GM18508 (cell line): ENCODE measurements around the gene GRK1.

Experiments
- ATAC-seq: cut with Tn5 transposase; IDR thresholded peaks from one replicate; pipeline ENCODE4 v1.9.1; 2021; ENCODE audit warnings: moderate number of reproducible peaks; ENCODE audit not compliant: insufficient read depth, unreplicated experiment

Gene GRK1

DNA sequence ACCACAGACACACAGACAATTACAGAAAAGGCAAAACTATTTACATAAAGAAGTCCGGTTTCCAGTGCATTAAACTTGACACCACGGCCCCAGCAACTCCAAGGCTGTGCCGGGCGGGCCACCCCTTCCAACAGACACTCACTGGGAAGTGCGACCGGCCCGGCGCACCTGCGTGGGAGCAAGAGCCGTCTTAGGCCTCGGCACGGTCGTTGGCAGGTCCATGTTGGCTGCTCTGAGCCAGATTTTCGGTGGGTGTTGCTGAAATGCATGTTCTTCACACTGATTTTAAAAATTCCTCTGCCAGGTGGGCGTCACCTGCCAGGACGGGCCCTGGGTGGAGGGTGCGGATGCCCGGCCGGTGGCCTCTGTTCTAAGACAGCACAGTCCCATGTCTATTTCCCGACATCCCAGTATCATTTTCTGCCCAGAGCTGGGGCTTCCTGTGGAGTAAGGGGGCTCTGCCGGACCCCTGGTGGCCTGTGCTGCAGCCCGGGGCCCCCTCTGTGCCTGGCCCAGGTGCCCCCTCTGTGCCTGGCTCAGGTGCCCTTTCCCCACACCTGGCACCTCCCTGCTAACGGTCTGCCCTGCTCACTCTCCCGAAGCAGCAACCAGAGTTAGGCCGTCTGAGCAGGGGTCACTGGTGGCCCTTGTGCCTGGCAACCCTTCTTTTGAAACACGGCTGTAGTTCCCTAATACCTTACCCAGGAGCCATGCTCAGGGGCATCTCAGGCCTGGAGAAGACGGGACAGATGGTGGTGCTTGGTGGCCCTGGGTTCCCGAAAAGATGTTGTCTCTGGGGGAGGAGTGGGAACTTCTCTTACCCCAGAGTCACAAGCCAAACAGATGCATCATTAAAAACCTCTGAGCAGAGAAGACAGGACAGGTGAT, 101.2 kb downstream of the GRK1 start:
- ATAC-seq = no peak

DNA sequence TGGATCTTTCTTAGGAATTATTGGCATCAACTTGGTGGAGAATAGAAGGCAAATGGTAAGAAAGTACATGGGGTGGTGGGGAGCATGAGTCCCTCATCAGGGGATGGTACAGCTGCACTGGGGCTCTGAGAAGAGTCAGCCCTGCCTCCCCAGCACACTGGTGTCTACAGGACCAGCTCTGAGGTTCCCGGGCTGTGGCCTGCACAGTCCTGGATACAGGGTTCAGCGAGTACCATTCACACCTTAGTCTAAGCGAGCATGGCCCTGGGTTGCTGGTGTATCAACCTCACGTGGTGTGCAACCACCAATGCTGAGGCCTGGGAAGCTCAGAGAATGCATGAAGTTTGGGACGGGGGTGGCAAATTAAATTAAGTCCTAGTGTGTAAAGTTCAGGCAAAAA, 102.1 kb downstream of the GRK1 start:
- no peak for ATAC-seq

DNA sequence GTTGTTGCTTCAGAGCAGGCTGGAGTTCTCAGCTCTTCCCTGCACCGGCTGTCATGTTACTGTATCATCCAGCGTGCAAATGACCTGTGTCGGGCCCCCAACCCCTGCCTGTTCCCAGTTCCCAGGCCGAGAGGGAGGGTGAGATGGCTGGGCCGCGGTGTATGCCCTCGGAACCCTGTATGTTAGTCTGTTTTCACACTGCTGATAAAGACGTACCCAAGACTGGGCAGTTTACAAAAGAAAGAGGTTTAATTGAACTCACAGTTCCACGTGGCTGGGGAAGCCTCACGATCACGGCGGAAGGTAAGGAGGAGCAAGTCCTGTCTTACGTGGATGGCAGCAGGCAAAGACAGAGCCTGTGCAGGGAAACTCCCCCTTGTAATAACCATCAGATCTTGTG, 102.9 kb downstream of the GRK1 start:
- no peak for ATAC-seq

DNA sequence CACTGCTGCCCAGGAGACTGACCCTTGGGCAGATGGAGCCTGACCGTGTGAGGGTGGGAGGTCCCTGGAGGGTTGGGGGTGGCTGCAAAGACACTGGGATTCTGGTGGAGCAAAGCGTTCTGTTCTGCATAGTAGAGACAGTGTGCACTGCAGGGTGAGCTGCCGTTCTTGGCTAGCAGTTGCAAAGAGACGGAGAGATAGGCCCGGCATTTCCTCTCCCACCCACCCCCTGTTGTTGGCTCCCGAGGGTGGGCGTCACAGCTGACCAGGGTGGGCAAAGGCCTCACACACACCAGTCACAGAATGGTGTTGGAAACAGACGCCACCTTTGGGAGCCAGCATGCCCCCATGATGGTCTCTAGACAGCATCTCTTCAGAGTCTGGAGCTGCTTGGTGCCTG, 103.4 kb downstream of the GRK1 start:
- ATAC-seq = no peak

DNA sequence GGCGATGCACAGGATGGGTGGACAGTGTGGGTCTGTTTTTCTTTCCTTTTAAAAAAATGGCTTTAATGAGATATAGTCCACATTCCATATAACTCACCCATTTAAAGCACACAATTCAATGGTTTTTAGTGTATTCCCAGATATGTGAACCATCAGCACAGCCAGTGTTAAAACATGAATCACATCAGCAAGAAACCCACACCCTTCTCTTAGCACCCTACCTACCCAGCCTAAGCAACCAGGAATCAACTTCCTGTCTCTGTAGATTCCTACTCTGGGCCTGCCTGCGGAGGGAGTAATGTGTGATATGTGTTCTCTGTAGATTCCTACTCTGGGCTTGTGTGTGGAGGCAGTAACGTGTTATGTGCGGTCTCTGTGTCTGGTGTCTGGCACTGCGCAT, 103.9 kb downstream of the GRK1 start:
- ATAC-seq = no peak

- no peak for ATAC-seq
Measured at GRCh38 chr13:113771709-113772331, 104.8 kb downstream of the GRK1 start.

GRCh38 chr13:113774177-113775107, 107.4 kb downstream of the GRK1 start:
- ATAC-seq = no peak

- no peak for ATAC-seq
Measured at GRCh38 chr13:113775451-113776145, 108.6 kb downstream of the GRK1 start.

- no peak for ATAC-seq
Measured at GRCh38 chr13:113776231-113777125, 109.5 kb downstream of the GRK1 start.

GRCh38 chr13:113777311-113778260, 110.6 kb downstream of the GRK1 start:
- no peak for ATAC-seq

GRCh38 chr13:113781571-113781970, 114.6 kb downstream of the GRK1 start:
- ATAC-seq = no peak

DNA sequence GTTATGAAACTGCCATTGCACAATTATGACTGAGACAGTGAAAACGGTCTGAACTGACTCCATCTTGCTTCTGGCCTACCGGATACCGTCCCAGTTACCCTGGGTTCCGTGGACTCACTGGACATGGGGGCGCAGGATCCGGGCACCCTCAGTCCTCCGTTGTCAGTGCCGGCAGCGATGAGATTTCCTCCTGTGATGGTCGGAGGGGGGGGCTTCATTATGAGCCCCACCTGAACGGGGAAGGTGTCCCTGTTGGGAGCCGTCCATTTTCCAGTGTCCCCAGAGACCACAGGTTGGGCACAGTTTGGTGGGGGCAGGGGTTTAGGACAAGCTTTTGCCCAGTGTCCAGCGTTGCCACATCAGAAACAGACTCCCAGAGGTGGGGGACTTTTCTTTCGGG, 115.5 kb downstream of the GRK1 start:
- no peak for ATAC-seq

DNA sequence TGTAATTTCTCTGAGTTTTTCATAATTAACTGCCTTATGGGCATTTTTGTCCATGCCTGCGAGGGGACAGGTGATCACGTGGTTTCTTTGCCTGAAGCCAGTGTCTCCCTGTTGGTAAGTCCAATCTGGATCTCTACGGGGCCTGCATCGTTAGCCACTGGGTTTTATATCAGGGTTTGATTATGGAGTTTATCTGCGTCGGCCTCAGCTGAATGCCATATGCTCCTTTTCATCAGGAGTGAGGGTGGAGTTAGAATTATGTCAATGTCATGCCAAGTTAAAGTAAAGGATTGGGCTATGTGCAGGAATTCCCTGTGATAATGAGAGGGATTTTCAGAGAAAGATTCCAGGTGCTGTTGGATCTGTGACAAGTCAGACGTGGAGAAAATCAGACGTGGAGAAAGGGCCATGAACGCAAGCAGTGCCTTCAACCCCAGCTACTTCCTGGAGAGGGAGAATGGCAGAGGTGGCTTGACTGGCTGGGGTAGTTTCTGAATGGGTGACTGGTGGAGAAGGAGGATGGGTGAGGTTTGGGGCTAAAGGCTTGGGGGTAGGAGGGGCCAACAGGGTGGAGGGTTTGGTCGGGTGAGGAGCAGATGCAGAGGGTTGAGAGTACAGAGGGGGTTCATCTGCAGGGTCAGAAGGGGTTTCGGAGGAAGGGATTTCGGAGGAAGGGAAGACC, 116.3 kb downstream of the GRK1 start:
- ATAC-seq = no peak

DNA sequence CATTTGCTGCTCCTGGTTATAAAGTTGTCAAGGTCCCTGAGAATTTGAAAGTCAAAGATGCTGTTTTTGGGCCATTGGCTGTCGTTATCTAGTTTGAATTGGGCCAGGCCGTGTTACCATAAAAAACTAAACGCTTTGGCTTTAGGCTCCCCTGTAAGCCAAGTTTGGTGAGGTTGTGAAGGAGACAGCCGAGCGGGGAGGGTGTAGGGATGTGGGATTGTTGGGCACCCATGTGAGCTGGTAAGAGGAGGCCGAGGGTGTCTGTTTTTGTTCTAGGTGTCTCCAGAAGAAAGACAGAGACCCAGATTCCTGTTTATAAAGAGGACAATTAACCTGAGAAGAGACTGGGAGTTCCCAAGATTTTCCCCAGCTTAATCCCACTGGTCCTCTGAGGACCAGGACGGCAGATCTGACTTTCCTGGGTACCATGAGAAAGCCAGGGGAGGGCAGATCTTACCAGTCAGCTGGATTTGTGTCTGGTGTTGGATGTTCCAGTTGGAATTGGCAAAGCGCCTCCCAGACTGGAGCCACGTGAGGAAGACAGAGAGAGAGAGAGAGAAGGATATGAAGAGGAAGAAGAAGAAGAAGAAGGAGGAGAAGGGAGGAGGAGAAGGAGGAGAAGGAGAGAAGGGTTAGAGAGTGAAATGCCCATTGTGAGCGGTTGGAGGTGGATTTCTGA, 117.1 kb downstream of the GRK1 start:
- ATAC-seq = no peak

- no peak for ATAC-seq
Measured at GRCh38 chr13:113784645-113785024, 117.6 kb downstream of the GRK1 start.

DNA sequence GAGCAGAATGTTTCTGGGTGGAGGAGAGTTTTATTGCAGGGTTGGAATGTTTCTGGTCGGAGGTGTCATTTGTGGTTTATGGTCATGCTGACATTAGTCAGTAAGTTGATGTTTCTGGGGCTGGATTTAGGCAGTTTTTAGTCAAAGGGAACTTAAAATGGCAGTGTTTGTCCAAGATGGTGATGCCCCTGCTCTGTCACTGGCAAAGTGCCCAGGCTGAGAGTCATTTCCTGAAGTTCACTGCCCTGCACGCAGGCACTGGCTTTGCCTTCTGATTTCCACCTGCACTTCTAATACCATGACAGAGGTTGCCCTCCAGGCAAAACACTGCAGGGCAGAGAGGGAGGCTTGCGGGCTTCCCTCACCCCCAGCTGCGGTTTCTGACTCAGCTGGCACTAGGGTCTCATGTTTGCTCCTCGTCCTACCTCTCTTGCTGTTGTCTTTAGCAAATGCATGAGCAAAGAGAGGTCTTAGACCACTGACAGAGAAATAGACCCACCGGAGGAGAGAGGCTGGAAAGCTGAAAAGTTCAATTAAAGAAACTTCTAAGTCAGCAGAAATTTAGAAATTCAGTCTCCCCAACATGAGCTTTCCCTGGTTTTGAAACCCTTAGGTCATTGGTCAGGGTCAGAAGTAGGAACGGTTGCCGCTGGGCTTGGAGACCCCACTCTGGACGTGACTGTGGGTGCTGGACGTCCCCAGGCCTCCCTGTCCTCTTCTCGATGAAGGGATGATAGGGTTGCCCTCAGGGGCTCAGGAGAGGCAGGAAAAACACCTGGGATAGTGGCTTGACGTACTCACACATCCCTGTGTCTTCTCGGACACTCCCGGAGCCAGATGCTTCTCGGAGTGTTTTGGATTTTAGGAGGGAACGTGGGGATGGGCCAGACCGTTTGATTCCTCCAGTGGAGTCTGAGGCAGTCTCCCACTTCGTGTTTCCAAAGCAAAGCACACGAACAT, 118.3 kb downstream of the GRK1 start:
- ATAC-seq = no peak
